Naive thymus-derived CD8-positive, alpha-beta T cell (primary cell): ENCODE data around the gene FBXO28. TPM values are rescaled to one million over a fixed set of nuclear protein-coding genes. Genes with fewer than 3 reads are reported as not detected.

Experiments
- ATAC-seq, 2 donors: fragments of 150-1000 bp; cut with Tn5 transposase in 1 of 2; sonication (Bioruptor Pico), chemical (Tn5 transposase) in 1 of 2; 1 replicate in 1 of 2; 2 replicates in 1 of 2; pipeline ENCODE4 v1.10.0; 2021; ENCODE audit warnings: mild to moderate bottlenecking in 2 of 2, moderate library complexity in 2 of 2
- POLR2A ChIA-PET: fragments of 350-600 bp; sonication (Branson Sonifier 250); formaldehyde crosslinking; loops from one replicate; lab custom pipeline; 2021; ENCODE audit warnings: antibody characterized with exemption; lab: Charles Lee
- DNase-seq, 10 donors: peaks; one replicate each; pipeline versions ENCODE4 v3.0.0 to v3.0.0-alpha.2; 2020 to 2022
- H3K27ac Mint-ChIP-seq, 10 donors: one replicate each; pipeline ENCODE4 v1.8.0; 2020 to 2022; ENCODE audit warnings: mild to moderate bottlenecking in 10 of 10, mixed read lengths in 10 of 10, moderate library complexity in 4 of 10, inconsistent platforms in 1 of 10
- H3K27me3 Mint-ChIP-seq, 5 donors: one replicate each; pipeline ENCODE4 v1.8.0; 2021 to 2022; ENCODE audit warnings: mixed read lengths in 5 of 5
- H3K36me3 Mint-ChIP-seq, 3 donors: one replicate each; pipeline ENCODE4 v1.8.0; 2020 to 2022; ENCODE audit warnings: mixed read lengths in 3 of 3, mild to moderate bottlenecking in 2 of 3, inconsistent platforms in 1 of 3
- H3K4me1 Mint-ChIP-seq, 4 donors: one replicate each; pipeline ENCODE4 v1.8.0; 2021 to 2022; ENCODE audit warnings: mixed read lengths in 4 of 4
- H3K4me3 Mint-ChIP-seq, 10 donors: one replicate each; pipeline ENCODE4 v1.8.0; 2020 to 2022; ENCODE audit warnings: mild to moderate bottlenecking in 10 of 10, mixed read lengths in 10 of 10, moderate library complexity in 6 of 10, inconsistent platforms in 1 of 10
- H3K9me3 Mint-ChIP-seq, 9 donors: one replicate each; pipeline ENCODE4 v1.8.0; 2020 to 2022; ENCODE audit warnings: mixed read lengths in 9 of 9, mild to moderate bottlenecking in 3 of 9, inconsistent platforms in 1 of 9, moderate library complexity in 1 of 9
- polyA plus RNA-seq, 3 donors: library from polyadenylated mRNA; unstranded; fragments of 300-500 nt; fragmentation: Illumina TruSeq; gene quantifications; one replicate each; pipeline ENCODE4 v1.2.3, GENCODE V29; 2021
- total RNA-seq, 8 experiments: library from RNA in 2 of 8; stranded (reverse) in 2 of 8; gene quantifications; one replicate each; pipeline ENCODE4 v1.2.3 and lab custom pipeline; 2021 to 2026

Gene FBXO28
- total and polyA plus RNA-seq, 5 experiments from 2014 or later = 15.5 to 45.9 (median 16.1) TPM

- DNase-seq (peak in 8 of 10 donors; percentile 22 to 79 (median 38)), ATAC-seq (peak; percentile 94)
- Mint-ChIP-seq H3K9me3 (no peaks in the 10 kb centered on the region), H3K27ac (peak overlapping the region in 9 of 10 donors; percentile 13 to 89 (median 61)), H3K4me1 (peaks cover 19 to 36% (median 32%) of the 10 kb centered on the region in 4 donors), H3K36me3 (no peaks in the 10 kb centered on the region), H3K27me3 (no peaks in the 10 kb centered on the region), H3K4me3 (peak overlapping the region; percentile 17 to 69 (median 57))
- POLR2A ChIA-PET = interaction anchor here (0.6 to 1.8 kb wide), 5 partner anchors 13 to 76 kb away, joined by 3 to 19 read pairs (median 3); partner anchors contain the start of gene DEGS1
Observed at GRCh38 chr1:224168859-224169380, 55.0 kb downstream of the FBXO28 start.

DNA sequence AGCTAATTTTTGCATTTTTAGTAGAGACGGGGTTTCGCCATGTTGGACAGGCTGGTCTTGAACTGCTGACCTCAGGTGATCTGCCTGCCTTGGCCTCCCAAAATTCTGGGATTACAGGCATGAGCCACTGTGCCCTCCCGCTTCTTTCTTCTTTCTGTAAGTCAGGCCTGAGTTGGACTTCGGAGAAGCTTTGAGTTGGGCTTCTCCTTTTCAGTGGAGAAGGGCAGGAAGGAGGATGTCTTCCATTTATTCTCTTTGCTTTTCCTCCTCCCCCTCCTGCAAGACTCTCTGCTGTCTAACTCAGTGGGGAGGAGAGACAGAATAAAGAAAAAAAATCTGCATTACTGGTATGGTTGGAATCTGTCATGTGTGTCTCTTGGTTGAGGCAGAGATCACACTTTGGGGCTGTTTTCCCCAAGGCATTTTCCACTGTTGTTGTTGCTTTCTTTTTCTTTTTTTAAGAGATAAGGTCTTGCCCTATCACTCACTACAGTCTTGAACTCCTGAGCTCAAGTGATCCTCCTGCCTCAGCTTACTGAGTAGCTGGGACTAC is 55.9 kb downstream of the FBXO28 start:
- POLR2A ChIA-PET = interaction anchor here (0.5 to 1.8 kb wide), 5 partner anchors 9 to 179 kb away, joined by 3 to 19 read pairs (median 3); partner anchors contain the start of gene DEGS1
- Mint-ChIP-seq H3K27ac (peak overlapping the region in 5 of 10 donors; percentile 13 to 52 (median 39)), H3K9me3 (no peaks in the 10 kb centered on the region), H3K4me1 (peaks cover 17 to 36% (median 31%) of the 10 kb centered on the region in 4 donors), H3K4me3 (peak overlapping the region in 7 of 10 donors; percentile 18 to 75 (median 60)), H3K36me3 (no peaks in the 10 kb centered on the region), H3K27me3 (no peaks in the 10 kb centered on the region)
- ATAC-seq (no peak), DNase-seq (no peak)

- H3K36me3 Mint-ChIP-seq = no peaks in the 10 kb centered on the region
- POLR2A ChIA-PET = interaction anchor here (0.5 to 1.8 kb wide), 4 partner anchors 9 to 178 kb away, joined by 3 to 19 read pairs (median 5); partner anchors contain the start of gene DEGS1
- ATAC-seq = no peak
- peak overlapping the region in 7 of 10 donors; percentile 4 to 39 (median 24) for H3K27ac Mint-ChIP-seq
- no peaks in the 10 kb centered on the region for H3K9me3 Mint-ChIP-seq
- H3K4me3 Mint-ChIP-seq = peak overlapping the region in 7 of 10 donors; percentile 20 to 75 (median 54)
- DNase-seq = no peak
- peaks cover 0 to under 1% (median 0%) of the 10 kb centered on the region in 5 donors for H3K27me3 Mint-ChIP-seq
- peaks cover 17 to 36% (median 33%) of the 10 kb centered on the region in 4 donors for H3K4me1 Mint-ChIP-seq
Observed at GRCh38 chr1:224170343-224170742, 56.4 kb downstream of the FBXO28 start.

GRCh38 chr1:224170748-224171478 is 57.0 kb downstream of the FBXO28 start:
- Mint-ChIP-seq H3K4me1 (peaks cover 17 to 42% (median 37%) of the 10 kb centered on the region in 4 donors), H3K4me3 (peak overlapping the region in 7 of 10 donors; percentile 20 to 75 (median 54)), H3K27me3 (peaks cover 0 to 2% (median 0%) of the 10 kb centered on the region in 5 donors), H3K9me3 (no peaks in the 10 kb centered on the region), H3K36me3 (no peaks in the 10 kb centered on the region), H3K27ac (peak overlapping the region in 6 of 10 donors; percentile 4 to 79 (median 18))
- DNase-seq = peak in 9 of 10 donors; percentile 22 to 73 (median 45)
- peak; percentile 56 for ATAC-seq
- POLR2A ChIA-PET = interaction anchor here (0.8 kb wide), 1 partner anchor 42 kb away, joined by 7 read pairs; no protein-coding TSS in a partner anchor

DNA sequence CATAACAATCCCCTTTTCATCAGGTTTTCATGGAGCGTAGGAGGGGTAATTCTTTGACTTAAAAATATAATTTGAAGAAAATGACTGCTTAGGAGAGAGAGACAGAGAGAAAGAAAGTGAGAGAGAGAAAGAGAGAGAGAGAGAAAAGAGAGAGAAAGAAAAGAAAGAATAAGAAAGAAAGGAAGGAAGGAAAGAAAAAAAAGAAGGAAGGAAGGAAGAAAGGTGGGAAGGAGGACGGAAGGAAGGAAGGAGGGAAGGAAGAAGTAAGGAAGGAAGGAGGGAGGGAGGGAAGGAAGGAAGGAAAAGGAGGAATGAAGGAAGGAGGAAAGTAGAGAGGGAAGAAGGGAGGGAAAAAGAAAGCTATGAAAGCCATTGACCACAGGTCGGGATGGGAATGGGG is 58.3 kb downstream of the FBXO28 start:
- Mint-ChIP-seq H3K27me3 (peaks cover 0 to 2% (median 0%) of the 10 kb centered on the region in 5 donors), H3K4me1 (peaks cover 17 to 42% (median 37%) of the 10 kb centered on the region in 4 donors), H3K36me3 (no peaks in the 10 kb centered on the region), H3K4me3 (no peak overlapping the region), H3K9me3 (no peaks in the 10 kb centered on the region), H3K27ac (peak overlapping the region in 2 of 10 donors; percentile 15 to 58)
- ATAC-seq (no peak), DNase-seq (no peak)
- POLR2A ChIA-PET = interaction anchor here (0.6 to 2.8 kb wide), 3 partner anchors 10 to 285 kb away, joined by 3 to 12 read pairs (median 4); partner anchors contain the start of gene DEGS1

DNA sequence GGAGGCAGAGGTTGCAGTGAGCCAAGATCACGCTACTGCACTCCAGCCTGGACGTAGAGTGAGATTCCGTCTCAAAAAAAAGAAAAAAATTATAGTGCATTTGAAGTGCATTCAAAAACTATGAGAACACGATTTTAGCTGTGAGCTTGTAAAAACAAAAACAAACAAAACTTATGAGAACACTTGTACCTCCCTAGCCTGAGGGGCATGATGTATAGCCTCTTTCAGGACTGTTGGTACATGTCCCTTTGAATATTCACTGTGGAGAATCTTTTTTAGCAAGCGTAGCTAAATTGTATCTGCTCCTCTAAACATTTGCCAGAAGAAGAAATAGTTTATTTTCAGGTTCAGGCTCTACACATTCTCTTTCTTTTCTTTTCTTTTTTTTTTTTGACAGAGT is 59.6 kb downstream of the FBXO28 start:
- POLR2A ChIA-PET = interaction anchor here (2.8 kb wide), 1 partner anchor 9 kb away, joined by 12 read pairs; the partner anchor contains the start of gene DEGS1
- H3K36me3 Mint-ChIP-seq = no peaks in the 10 kb centered on the region
- DNase-seq (no peak), ATAC-seq (no peak)
- H3K4me1 Mint-ChIP-seq = peaks cover 17 to 42% (median 35%) of the 10 kb centered on the region in 4 donors
- peaks cover 0 to 2% (median 0%) of the 10 kb centered on the region in 5 donors for H3K27me3 Mint-ChIP-seq
- no peak overlapping the region for H3K27ac Mint-ChIP-seq
- H3K4me3 Mint-ChIP-seq = no peak overlapping the region
- H3K9me3 Mint-ChIP-seq = no peaks in the 10 kb centered on the region

- Mint-ChIP-seq H3K9me3 (no peaks in the 10 kb centered on the region), H3K4me1 (peaks cover 5 to 21% (median 14%) of the 10 kb centered on the region in 4 donors), H3K36me3 (no peaks in the 10 kb centered on the region), H3K27me3 (peaks cover 0 to 2% (median 0%) of the 10 kb centered on the region in 5 donors), H3K27ac (peak overlapping the region in 1 of 10 donors; percentile 28), H3K4me3 (peak overlapping the region in 8 of 10 donors; percentile 32 to 68 (median 50))
- ATAC-seq = peak; percentile 40 to 62
- peak in 1 of 10 donors; percentile 23 for DNase-seq
- POLR2A ChIA-PET = interaction anchor here (0.6 to 1.1 kb wide), 3 partner anchors 9 to 15 kb away, joined by 3 to 4 read pairs (median 4); no protein-coding TSS in a partner anchor
Observed at GRCh38 chr1:224175617-224176016, 61.7 kb downstream of the FBXO28 start.

DNA sequence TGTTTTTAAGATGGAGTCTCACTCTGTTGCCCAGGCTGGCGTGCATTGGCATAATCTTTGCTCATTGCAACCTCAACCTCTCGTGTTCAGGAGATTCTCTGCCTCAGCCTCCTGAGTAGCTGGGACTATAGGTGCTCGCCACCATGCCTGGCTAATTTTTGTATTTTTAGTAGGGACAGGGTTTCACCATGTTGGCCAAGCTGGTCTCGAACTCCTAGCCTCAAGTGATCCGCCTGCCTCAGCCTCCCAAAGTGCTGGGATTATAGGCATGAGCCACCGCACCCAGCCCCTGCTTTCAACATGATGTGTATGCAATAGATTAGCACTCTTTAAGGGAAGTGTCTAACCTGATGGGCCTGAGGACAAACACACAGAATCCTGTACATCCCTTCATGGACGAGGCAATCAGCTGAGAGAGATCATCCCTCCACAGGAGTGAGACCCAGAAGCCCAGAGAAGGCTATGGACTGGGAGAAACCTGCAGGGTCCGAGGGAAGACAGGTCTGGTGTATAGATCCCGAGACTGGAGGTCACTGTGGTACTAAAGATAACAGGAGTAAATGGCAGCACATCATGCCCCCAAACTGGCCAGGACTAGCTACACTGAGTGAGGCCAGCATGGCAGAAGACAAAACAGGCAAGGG is 63.6 kb downstream of the FBXO28 start:
- no peak overlapping the region for H3K4me3 Mint-ChIP-seq
- no peaks in the 10 kb centered on the region for H3K36me3 Mint-ChIP-seq
- ATAC-seq (no peak), DNase-seq (no peak)
- H3K27me3 Mint-ChIP-seq = peaks cover 0 to 2% (median 0%) of the 10 kb centered on the region in 5 donors
- peaks cover 6 to 24% (median 20%) of the 10 kb centered on the region in 4 donors for H3K4me1 Mint-ChIP-seq
- no peaks in the 10 kb centered on the region for H3K9me3 Mint-ChIP-seq
- H3K27ac Mint-ChIP-seq = peak overlapping the region in 1 of 10 donors; percentile 52
- POLR2A ChIA-PET = interaction anchor here (0.7 kb wide), 1 partner anchor 7 kb away, joined by 5 read pairs; no protein-coding TSS in a partner anchor

DNA sequence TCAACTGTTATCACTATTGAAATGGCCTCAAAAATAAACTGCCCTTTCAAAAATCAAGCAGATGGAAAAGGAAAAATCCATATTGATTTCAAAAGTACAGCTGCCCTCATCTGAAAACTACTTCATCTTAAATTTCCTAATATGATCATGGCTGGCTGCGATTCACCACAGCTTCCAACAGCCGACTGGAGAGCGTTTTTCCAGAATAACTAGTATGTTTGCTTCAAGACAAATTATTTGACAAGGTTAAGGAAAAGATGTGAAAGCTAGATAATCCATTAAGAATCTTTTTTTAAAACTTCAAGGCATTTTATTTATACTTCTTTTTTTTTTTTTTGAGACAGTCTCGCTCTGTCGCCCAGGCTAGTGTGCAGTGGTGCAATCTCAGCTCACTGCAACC is 65.0 kb downstream of the FBXO28 start:
- Mint-ChIP-seq H3K4me1 (peaks cover 6 to 26% (median 22%) of the 10 kb centered on the region in 4 donors), H3K36me3 (no peaks in the 10 kb centered on the region), H3K27ac (peak overlapping the region in 1 of 10 donors; percentile 21), H3K4me3 (no peak overlapping the region), H3K9me3 (no peaks in the 10 kb centered on the region), H3K27me3 (peaks cover 0 to 2% (median 0%) of the 10 kb centered on the region in 5 donors)
- ATAC-seq (no peak), DNase-seq (no peak)
- POLR2A ChIA-PET = interaction anchor here (0.6 to 1.2 kb wide), 2 partner anchors 9 to 51 kb away, joined by 3 to 4 read pairs; no protein-coding TSS in a partner anchor

DNA sequence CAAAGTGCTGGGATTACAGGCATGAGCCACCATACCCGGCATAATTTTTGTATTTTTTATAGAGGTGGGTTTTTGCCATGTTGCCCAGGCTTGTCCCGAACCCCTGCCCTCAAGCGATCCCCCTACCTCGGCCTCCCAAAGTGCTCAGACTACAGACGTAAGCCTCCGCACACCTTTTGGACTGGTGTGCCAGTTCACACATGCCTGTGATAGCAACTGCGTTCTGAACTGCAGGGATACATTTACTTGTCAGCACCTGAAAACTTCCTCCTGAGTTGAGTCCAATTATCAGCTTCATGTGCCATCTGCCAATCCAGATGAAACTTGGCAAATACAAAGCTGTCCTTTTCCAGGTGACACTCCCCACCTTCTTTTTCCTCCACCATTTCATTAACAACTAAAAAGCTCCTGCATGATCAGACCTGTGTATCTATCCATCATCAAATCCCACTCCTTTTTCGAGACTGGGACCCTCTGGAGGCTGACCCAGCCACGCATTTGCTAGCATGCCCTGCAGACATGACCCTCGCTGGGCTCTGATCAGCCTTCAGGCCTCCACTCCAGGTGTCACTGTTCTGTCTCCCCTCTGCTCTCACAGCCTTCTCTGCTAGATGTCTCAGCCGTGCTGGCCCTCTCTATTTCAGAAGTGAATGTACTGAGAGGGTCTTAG is 67.0 kb downstream of the FBXO28 start:
- peak overlapping the region in 2 of 10 donors; percentile 18 to 33 for H3K4me3 Mint-ChIP-seq
- H3K9me3 Mint-ChIP-seq = no peaks in the 10 kb centered on the region
- peaks cover 12 to 40% (median 34%) of the 10 kb centered on the region in 4 donors for H3K4me1 Mint-ChIP-seq
- H3K36me3 Mint-ChIP-seq = peaks cover 0 to 5% (median 0%) of the 10 kb centered on the region in 3 donors
- no peaks in the 10 kb centered on the region for H3K27me3 Mint-ChIP-seq
- ATAC-seq = no peak
- POLR2A ChIA-PET = interaction anchor here (0.9 to 2.9 kb wide), 4 partner anchors 12 to 149 kb away, joined by 4 to 19 read pairs (median 12); partner anchors contain the start of gene NVL
- DNase-seq = no peak
- peak overlapping the region in 7 of 10 donors; percentile 68 to 99 (median 96) for H3K27ac Mint-ChIP-seq

- DNase-seq (no peak), ATAC-seq (no peak)
- Mint-ChIP-seq H3K9me3 (no peaks in the 10 kb centered on the region), H3K36me3 (peaks cover 0 to 5% (median 0%) of the 10 kb centered on the region in 3 donors), H3K4me1 (peaks cover 12 to 45% (median 37%) of the 10 kb centered on the region in 4 donors), H3K27me3 (no peaks in the 10 kb centered on the region), H3K27ac (peak overlapping the region in 9 of 10 donors; percentile 89 to 99 (median 97)), H3K4me3 (peak overlapping the region in 9 of 10 donors; percentile 84 to 96 (median 93))
- POLR2A ChIA-PET = interaction anchor here (0.9 to 2.9 kb wide), 5 partner anchors 9 to 148 kb away, joined by 4 to 19 read pairs (median 12); partner anchors contain the start of gene NVL
Observed at GRCh38 chr1:224181453-224181810, 67.5 kb downstream of the FBXO28 start.
